Activated T-helper 17 cell treated with anti-CD3 and anti-CD28 coated beads, Interleukin-2, amount 50 U/mL, for 72 hours (primary cell): ENCODE measurements around the gene GBGT1. TPM values are rescaled to one million over a fixed set of nuclear protein-coding genes. Genes with fewer than 3 reads are reported as not detected.

ENCODE experiments used
- ATAC-seq: fragments of 150-1000 bp; cut with Tn5 transposase; replicated peaks from 2 replicates; pipeline ENCODE4 v1.10.0; 2021; ENCODE audit warnings: mild to moderate bottlenecking, moderate library complexity
- H3K27ac Mint-ChIP-seq: one replicate; pipeline ENCODE4 v1.8.0; 2022; ENCODE audit warnings: mixed read lengths
- H3K27me3 Mint-ChIP-seq: one replicate; pipeline ENCODE4 v1.8.0; 2022; ENCODE audit warnings: mixed read lengths
- H3K36me3 Mint-ChIP-seq: one replicate; pipeline ENCODE4 v1.8.0; 2022; ENCODE audit warnings: low read depth, mild to moderate bottlenecking, mixed read lengths
- H3K4me1 Mint-ChIP-seq: one replicate; pipeline ENCODE4 v1.8.0; 2022; ENCODE audit warnings: mixed read lengths
- H3K4me3 Mint-ChIP-seq: one replicate; pipeline ENCODE4 v1.8.0; 2022; ENCODE audit warnings: mild to moderate bottlenecking, mixed read lengths
- H3K9me3 Mint-ChIP-seq: one replicate; pipeline ENCODE4 v1.8.0; 2022; ENCODE audit warnings: mixed read lengths
- total RNA-seq, 2 donors: library from RNA; stranded (reverse); gene quantifications; one replicate each; pipeline ENCODE4 v1.2.3, GENCODE V29; 2022

Gene GBGT1
- total RNA-seq, 2 donors from 2014 or later, result 2.8 to 7.2 TPM

DNA sequence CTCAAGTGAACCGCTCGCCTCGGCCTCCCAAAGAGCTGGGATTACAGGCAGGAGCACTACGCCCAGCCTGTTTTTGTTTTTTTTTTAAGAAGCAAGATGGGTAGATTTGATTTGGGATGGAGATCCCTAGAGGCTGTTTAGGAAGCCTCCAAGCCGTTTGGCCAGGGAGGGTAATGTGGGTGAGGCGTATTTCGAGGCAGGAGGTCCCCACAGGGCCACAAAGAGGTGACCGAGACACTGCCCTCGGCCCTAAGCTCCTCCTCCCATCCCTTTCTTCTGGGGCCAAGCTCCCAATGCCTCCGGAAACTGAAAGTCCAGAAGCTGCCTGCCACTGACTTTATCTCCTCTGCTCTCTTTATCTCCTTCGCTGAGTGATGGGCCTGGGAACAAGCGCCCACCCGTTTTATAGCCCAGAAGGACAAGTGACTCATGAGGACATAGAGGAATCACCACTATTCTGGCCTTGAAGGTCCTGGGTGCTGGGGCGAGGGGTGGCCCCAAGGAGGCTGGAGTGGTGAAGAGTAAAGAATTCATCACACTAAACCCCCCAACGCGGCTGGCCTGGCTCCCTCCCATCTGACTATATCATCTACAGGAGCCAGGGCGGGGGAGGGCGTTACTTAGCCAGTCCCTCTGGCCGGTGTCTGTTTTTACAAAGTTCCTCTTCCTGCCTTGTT, 40.6 kb downstream of the GBGT1 start:
- peaks cover 33% of the 10 kb centered on the region for H3K4me1 Mint-ChIP-seq
- H3K27me3 Mint-ChIP-seq, result no peaks in the 10 kb centered on the region
- peak overlapping the region; percentile 91 for H3K27ac Mint-ChIP-seq
- peak overlapping the region; percentile 76 for H3K4me3 Mint-ChIP-seq
- H3K36me3 Mint-ChIP-seq, result peaks cover 63% of the 10 kb centered on the region
- no peaks in the 10 kb centered on the region for H3K9me3 Mint-ChIP-seq
- no peak for ATAC-seq

DNA sequence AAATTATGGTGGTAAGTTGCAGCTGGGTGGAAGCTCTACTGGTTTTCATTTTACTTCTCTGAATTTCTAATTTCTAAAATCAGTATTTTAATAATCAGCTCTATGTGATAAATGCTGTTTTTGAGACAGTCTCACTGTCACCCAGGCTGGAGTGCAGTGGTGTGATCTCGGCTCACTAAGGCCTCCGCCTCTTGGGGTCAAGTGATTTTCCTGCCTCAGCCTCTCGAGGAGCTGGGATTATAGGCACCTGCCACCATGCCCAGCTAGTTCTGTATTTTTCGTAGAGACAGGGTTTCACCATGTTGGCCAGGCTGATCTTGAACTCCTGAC, 41.1 kb downstream of the GBGT1 start:
- H3K9me3 Mint-ChIP-seq, result no peaks in the 10 kb centered on the region
- no peak for ATAC-seq
- H3K4me3 Mint-ChIP-seq, result peak overlapping the region; percentile 76
- peaks cover 63% of the 10 kb centered on the region for H3K36me3 Mint-ChIP-seq
- H3K27ac Mint-ChIP-seq, result peak overlapping the region; percentile 91
- H3K27me3 Mint-ChIP-seq, result no peaks in the 10 kb centered on the region
- peaks cover 31% of the 10 kb centered on the region for H3K4me1 Mint-ChIP-seq

DNA sequence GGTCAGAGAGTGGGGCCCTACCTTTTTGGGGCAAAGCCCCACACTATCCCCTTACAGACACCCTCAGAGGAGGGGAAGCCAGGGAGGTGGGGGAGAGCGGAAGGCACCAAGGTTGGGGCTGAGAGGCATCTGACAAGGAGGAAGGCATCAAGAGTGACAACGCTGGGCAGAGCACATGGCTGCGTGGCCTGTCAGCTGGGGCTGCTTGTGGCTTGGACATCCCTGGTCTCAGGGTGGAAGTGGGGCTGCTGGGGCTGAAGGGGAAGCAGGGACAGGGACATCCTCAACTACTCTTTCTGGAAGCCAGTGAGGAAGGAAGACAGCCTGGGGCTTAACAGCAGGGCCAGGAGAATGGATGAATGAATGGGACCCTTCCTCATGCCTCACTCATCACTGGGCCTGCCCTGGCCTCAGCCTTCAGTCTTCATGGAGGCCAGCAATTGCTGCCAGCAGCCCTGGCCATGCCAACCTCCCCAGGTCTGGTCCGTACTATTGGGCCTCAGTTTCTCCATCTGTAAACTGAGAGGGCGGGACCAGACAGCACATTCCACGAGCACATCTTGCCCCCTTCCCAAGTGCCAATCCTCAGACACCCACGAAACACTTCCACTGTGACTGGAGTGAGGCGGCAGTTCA, 41.7 kb downstream of the GBGT1 start:
- Mint-ChIP-seq H3K9me3 (no peaks in the 10 kb centered on the region), H3K27me3 (no peaks in the 10 kb centered on the region), H3K27ac (peak overlapping the region; percentile 91), H3K36me3 (peaks cover 61% of the 10 kb centered on the region), H3K4me3 (peak overlapping the region; percentile 76), H3K4me1 (peaks cover 32% of the 10 kb centered on the region)
- peak; percentile 6 for ATAC-seq

DNA sequence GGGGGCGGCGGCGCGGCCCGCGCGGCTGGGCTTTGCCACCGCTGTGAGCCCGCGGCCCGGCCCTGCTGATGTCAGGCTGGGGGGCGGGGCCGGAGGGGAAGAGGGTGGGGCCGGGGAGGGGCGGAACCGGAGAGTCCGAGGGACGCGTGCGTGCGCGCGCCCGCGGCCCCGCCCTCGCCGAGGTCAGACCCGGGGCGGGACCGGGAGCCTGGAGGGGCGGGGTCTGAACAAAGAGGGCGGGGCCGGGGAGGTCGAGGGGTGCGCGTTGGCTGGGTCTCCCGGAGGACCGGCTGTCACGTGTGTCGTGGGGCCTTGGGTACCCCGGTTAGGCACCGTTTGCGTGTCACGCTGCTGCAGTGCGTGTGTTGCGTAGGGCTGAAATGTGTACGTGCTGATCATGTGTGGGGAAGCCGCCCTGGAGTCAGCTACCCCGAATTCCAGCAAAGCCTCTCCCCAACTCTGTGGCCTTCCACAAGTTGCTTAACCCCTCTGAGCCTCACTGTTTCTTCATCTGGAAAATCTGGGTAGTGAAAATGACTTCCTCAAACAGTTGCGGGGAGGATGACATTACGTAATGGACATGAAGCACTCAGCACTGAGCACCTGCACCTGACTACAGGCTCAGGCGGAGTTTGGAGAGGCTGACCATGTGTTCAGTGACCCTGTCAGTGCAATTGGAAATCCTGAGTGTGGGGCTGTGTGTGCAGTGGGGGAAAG, 42.4 kb downstream of the GBGT1 start, which contains the start of gene RALGDS:
RALGDS (minus strand) TSS at position 43 of the 717 bp plus-strand sequence. CDS start 86 bp downstream, outside the sequence.
- H3K4me1 Mint-ChIP-seq, result peaks cover 30% of the 10 kb centered on the region
- peak within 1 kb of the TSS; percentile 91 for H3K27ac Mint-ChIP-seq
- no peaks in the 10 kb centered on the region for H3K9me3 Mint-ChIP-seq
- no peaks in the 10 kb centered on the region for H3K27me3 Mint-ChIP-seq
- ATAC-seq, result peak; percentile 84
- peaks cover 55% of the 10 kb centered on the region for H3K36me3 Mint-ChIP-seq
- peak within 1 kb of the TSS; percentile 85 for H3K4me3 Mint-ChIP-seq

DNA sequence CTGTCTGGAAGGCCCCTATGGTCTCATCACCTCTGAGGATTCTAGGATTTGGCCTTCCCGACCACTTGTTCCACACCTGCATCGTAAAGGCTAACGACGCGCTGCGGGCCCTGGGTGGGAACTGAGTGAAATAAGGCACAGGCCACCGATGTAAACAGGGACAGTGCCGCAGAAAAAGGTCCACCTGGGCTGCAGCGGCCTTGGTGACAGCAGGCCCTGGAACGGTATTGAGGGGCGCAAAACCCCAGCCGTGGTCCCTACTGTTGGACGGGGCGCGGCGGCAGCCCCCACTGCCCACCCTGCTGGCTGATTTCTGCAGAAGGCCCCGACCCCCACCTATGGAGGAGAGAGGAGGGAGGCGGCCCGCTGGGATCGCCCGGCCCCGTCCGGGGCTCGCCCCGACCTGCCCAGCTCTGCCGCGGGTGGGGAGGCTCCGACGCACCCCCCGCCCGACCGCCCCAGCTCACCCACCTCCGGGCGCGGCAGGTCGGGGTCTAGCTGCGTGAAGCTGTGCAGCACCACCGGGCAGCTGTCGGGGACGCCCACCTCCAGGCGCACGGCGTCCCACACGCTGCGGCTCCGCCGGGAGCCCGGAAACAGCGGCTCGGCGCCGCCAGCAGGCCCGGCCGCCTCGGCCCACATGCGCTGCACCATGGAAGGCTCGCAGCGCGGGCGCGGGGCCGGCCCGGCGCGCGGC, 43.1 kb downstream of the GBGT1 start:
- Mint-ChIP-seq H3K27me3 (no peaks in the 10 kb centered on the region), H3K27ac (peak overlapping the region; percentile 59), H3K36me3 (peaks cover 55% of the 10 kb centered on the region), H3K4me1 (peaks cover 36% of the 10 kb centered on the region), H3K4me3 (peak overlapping the region; percentile 85), H3K9me3 (no peaks in the 10 kb centered on the region)
- ATAC-seq, result no peak

DNA sequence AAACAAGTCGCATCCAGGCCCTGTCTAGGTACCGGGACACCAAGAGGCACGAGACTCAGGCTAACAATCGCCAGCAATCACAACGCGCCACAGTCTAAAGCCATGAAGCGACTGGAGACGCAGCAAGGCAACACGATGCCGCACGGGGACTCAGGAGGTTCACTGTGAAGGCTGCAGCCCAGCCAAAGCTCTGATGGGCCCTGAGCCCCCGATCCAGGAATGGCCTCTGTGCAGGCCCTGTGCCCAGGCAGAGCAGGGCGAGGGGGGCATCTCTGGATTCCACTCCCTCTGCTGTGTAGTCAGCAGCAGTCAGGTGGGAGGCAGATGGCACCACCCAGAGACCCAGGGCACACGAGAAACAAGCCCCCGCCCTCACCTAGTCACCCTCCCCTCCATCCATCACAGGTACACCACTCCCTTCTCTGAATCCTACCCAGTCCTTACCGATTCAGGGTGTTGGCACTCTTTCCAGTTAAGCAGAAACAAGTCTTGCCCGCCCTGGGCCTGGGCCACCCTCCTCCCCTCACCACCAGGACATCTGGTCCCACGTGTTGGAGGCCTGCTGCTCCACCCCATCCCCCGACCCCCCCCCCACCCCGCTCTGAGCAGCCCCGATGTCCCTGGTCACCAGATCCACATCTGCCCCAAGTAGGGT, 43.7 kb downstream of the GBGT1 start:
- H3K4me3 Mint-ChIP-seq, result peak overlapping the region; percentile 85
- no peak for ATAC-seq
- H3K27me3 Mint-ChIP-seq, result no peaks in the 10 kb centered on the region
- peak overlapping the region; percentile 59 for H3K27ac Mint-ChIP-seq
- no peaks in the 10 kb centered on the region for H3K9me3 Mint-ChIP-seq
- H3K4me1 Mint-ChIP-seq, result peaks cover 38% of the 10 kb centered on the region
- H3K36me3 Mint-ChIP-seq, result peaks cover 52% of the 10 kb centered on the region

DNA sequence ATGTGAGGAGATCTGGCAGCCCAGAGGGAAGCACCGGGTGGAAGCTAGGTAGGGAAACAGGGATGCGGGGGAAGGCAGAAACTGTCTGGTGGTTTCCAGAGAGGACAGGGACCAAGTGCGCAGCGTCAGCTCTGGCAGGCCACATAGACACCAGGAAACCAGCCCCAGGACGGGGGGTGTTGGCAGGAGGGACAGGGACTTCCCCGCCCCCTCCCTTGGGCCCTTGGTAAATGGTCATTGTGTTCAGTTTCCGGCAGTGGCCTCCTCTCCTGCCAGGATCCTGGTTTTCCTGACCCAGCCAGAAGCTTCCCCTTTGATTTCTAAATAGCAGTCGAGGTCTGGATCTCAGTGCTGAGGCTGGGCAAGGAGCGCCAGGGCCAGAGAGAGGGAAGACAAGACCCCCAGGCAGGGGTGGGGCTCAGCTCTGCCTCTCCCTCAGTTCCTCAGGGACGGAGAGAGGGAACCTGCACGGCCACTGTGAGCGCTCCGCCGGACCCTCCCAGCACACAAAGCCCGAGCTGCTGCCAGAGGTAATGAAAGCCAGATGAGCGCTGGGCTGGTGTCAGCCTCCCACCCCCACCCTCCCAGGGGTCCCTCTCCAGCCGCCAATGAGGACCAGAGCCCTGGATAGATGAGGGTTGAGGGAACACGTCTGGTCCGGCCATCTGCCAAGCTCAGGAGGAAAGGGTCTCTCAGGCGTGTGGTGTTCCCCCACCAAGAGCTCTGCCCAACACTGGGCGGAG, 44.4 kb downstream of the GBGT1 start:
- peaks cover 48% of the 10 kb centered on the region for H3K36me3 Mint-ChIP-seq
- H3K27ac Mint-ChIP-seq, result peak overlapping the region; percentile 59
- peaks cover 37% of the 10 kb centered on the region for H3K4me1 Mint-ChIP-seq

DNA sequence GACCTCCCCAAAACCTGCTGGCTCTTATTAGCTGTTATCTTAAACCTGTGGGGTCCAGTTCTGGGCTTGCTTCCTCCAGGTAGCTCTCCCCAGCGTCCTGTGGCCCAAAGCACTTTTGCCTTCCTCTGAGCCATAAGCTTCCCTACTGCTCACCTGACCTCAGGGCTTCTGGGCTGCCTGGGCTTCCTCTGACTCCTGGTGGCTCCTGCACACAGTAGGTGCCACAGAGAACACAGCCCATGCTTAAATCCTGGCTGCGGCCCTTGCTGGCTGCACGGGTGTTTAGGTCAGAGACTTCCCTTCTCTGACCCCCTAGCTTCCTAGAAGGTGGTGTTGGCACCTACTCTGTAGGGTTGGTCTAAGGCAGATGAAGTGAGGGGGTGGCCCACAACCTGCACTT, 45.1 kb downstream of the GBGT1 start:
- no peak for ATAC-seq
- no peaks in the 10 kb centered on the region for H3K9me3 Mint-ChIP-seq
- H3K36me3 Mint-ChIP-seq, result peaks cover 46% of the 10 kb centered on the region
- H3K27ac Mint-ChIP-seq, result peak overlapping the region; percentile 50
- H3K4me1 Mint-ChIP-seq, result peaks cover 31% of the 10 kb centered on the region
- H3K4me3 Mint-ChIP-seq, result peak overlapping the region; percentile 85
- no peaks in the 10 kb centered on the region for H3K27me3 Mint-ChIP-seq

More for the DNA sequence above, 44.4 kb downstream of the GBGT1 start:
- H3K9me3 Mint-ChIP-seq, result no peaks in the 10 kb centered on the region
- no peaks in the 10 kb centered on the region for H3K27me3 Mint-ChIP-seq
- no peak for ATAC-seq
- H3K4me3 Mint-ChIP-seq, result peak overlapping the region; percentile 85

DNA sequence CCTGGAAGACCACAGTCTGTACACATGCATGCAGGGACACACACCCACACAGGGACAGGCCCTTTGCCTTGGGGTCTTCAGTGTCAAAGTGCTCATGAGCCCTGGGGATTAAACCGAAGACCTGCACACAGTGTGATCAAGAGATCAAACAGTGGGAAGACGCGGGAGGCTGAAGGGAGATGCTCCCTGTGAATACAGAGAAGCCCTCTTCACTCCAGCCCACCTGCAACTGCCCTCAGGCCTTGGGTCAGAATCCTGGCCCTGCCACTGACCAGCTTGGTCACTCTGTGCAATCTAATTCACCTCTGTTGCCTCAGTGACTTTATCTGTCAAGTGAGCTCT, 45.6 kb downstream of the GBGT1 start:
- Mint-ChIP-seq H3K36me3 (peaks cover 51% of the 10 kb centered on the region), H3K27me3 (no peaks in the 10 kb centered on the region), H3K4me1 (peaks cover 34% of the 10 kb centered on the region), H3K9me3 (no peaks in the 10 kb centered on the region), H3K4me3 (peak overlapping the region; percentile 85), H3K27ac (peak overlapping the region; percentile 71)
- no peak for ATAC-seq

DNA sequence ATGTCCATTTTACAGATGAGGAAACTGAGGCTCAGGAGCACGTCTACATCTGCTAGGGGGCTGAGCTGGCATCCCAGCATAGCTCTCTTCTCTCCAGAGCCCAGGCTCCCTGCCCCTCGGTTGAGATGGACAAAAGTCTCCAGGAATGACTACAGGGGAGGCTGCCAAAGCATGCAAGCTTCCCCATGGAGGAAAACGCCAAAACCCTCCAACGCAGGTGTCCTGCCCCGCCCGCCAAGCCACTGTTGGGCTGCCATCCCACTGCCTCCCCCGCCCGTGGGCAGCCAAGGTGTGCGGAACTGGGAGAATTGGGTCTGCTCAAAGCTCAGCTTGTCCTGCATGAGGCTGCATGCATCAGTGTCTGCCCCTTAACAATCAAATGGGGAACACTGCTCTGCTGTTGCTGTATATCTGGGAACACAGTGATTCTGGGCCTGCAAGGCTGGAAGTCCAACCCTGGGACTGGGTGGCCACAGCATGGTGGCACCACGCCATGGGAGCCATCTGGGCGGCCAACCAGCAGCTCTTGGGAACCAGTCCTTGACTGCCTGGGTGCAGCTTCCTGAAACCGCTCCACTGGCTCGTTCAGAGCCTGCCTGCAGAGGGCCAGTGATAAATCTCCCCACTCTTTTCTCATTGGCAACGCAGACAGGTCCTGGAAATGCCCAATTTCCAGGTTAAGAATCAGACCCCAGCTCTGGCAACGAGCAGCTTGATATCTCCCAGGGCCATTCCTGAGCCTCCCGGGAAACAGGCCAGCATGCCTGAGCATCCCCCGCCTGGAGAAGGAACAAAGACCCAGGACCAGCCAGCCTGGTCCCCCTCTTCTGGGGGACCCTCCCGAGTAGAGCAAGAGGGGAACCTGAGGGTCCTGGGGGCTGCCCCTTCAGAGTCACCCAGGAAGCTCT, 46.2 kb downstream of the GBGT1 start:
- Mint-ChIP-seq H3K36me3 (peaks cover 56% of the 10 kb centered on the region), H3K27ac (peak overlapping the region; percentile 71), H3K9me3 (no peaks in the 10 kb centered on the region), H3K27me3 (no peaks in the 10 kb centered on the region), H3K4me1 (peaks cover 34% of the 10 kb centered on the region), H3K4me3 (peak overlapping the region; percentile 85)
- ATAC-seq, result no peak

DNA sequence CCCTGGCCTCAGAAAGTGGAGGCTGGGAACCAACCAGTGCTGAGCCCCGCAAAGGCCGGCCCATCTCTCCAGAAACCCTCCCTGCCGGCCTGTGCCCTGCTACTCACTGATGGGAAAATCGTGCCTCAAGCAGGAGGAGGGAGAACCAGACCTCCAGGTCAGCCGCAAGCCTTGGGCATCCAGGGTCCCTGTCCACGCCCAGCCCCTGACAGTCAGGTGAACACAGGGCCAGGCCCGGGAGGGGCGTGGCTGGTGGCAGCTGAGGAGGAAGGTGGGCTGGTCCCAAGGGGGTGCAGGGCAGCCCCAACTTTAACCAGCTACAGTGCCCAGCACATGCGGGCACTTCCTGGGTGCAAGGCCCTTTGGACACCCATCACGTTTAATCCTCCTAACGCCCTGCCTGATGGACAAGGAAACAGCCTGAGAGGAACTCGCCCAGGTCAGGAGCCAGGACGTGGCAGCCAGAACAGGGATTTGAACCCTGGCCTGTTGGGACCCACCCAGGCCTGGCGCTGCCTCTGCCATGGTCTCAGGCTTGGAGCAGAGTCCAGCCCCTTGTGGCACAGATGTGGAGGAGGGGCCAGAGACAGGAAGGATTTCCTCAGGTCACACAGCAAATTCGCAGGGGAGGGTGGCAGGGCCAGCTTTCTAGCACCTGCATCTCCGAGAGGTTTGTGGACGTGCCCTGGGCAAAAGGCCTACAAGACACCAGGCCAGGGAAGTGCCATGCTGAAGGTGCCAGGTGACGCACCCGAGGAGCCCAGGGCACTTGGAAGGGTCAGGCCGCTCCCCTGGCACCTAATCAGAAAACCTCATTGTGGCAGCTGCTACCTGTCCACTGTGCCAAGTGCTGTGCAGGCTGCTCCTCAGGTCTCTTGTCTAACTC, 47.1 kb downstream of the GBGT1 start:
- no peaks in the 10 kb centered on the region for H3K9me3 Mint-ChIP-seq
- peaks cover 30% of the 10 kb centered on the region for H3K4me1 Mint-ChIP-seq
- no peak for ATAC-seq
- H3K27me3 Mint-ChIP-seq, result no peaks in the 10 kb centered on the region
- H3K27ac Mint-ChIP-seq, result peak overlapping the region; percentile 93
- H3K4me3 Mint-ChIP-seq, result peak overlapping the region; percentile 85
- peaks cover 62% of the 10 kb centered on the region for H3K36me3 Mint-ChIP-seq
